ENCODE results near the gene GAS7.
"Not testable (repeated sequence)": the region's sequence is repeated elsewhere in the genome, so short reads cannot be mapped to it uniquely, and the experiment has no call there.

DNA sequence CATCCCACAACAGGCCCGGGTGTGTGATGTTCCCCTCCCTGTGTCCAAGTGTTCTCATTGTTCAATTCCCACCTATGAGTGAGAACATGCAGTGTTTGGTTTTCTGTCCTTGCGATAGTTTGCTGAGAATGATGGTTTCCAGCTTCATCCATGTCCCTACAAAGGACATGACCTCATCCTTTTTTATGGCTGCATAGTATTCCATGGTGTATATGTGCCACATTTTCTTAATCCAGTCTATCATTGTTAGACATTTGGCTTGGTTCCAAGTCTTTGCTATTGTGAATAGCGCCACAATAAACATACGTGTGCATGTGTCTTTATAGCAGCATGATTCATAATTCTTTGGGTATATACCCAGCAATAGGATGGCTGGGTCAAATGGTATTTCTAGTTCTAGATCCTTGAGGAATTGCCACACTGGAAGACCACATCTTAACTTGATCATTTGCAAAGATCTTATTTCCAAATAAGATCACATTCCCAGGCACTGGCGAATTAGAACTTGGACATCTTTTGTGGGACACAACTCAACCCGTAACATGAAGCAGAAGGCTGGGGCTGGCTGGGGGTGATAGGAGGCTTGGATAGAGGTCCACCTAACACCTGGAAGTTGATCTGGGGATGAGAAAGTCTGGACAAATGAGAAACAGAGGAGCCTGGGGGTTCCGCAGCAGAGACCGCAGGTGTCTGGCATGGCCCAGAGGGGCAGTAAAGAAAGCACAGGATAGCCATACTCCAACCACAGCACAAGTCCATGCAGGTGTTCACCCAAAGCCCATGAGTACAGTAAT is 195.6 kb downstream of the GAS7 start:
- TF ChIP-seq POLR2A (IDR thresholded peaks at IDR 0.05), result not testable (repeated sequence)
- TF ChIP-seq, protein P1, sequence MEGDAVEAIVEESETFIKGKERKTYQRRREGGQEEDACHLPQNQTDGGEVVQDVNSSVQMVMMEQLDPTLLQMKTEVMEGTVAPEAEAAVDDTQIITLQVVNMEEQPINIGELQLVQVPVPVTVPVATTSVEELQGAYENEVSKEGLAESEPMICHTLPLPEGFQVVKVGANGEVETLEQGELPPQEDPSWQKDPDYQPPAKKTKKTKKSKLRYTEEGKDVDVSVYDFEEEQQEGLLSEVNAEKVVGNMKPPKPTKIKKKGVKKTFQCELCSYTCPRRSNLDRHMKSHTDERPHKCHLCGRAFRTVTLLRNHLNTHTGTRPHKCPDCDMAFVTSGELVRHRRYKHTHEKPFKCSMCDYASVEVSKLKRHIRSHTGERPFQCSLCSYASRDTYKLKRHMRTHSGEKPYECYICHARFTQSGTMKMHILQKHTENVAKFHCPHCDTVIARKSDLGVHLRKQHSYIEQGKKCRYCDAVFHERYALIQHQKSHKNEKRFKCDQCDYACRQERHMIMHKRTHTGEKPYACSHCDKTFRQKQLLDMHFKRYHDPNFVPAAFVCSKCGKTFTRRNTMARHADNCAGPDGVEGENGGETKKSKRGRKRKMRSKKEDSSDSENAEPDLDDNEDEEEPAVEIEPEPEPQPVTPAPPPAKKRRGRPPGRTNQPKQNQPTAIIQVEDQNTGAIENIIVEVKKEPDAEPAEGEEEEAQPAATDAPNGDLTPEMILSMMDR (IDR thresholded peaks at IDR 0.05), result not testable (repeated sequence)
